ENCODE measurements around the gene MPDZ. TPM values are rescaled to one million over a fixed set of nuclear protein-coding genes. Genes with fewer than 3 reads are reported as not detected.

The MPDZ gene
- total RNA-seq, 1 donor, result 66.6 TPM

GRCh38 chr9:13264788-13265187 lies 14.7 kb downstream of the MPDZ start:
- H3K27ac ChIP-seq (ENCODE audit: low read depth, low read length), result no peak overlapping the region
- H3K4me1 ChIP-seq (ENCODE audit: insufficient read depth, low read length), result peaks cover 35% of the 10 kb centered on the region
- H3K4me2 ChIP-seq (ENCODE audit: insufficient read depth, low read length), result no peak overlapping the region
- no peak overlapping the region for H2AFZ ChIP-seq (ENCODE audit: low read length)
- no peak overlapping the region for H3K4me3 ChIP-seq (ENCODE audit: insufficient read depth, low read length)
- no peaks in the 10 kb centered on the region for H3K36me3 ChIP-seq (ENCODE audit: insufficient read depth, low read length)
- H4K20me1 ChIP-seq (ENCODE audit: insufficient read depth, low read length), result peaks cover 2% of the 10 kb centered on the region
- TF ChIP-seq, protein P1, sequence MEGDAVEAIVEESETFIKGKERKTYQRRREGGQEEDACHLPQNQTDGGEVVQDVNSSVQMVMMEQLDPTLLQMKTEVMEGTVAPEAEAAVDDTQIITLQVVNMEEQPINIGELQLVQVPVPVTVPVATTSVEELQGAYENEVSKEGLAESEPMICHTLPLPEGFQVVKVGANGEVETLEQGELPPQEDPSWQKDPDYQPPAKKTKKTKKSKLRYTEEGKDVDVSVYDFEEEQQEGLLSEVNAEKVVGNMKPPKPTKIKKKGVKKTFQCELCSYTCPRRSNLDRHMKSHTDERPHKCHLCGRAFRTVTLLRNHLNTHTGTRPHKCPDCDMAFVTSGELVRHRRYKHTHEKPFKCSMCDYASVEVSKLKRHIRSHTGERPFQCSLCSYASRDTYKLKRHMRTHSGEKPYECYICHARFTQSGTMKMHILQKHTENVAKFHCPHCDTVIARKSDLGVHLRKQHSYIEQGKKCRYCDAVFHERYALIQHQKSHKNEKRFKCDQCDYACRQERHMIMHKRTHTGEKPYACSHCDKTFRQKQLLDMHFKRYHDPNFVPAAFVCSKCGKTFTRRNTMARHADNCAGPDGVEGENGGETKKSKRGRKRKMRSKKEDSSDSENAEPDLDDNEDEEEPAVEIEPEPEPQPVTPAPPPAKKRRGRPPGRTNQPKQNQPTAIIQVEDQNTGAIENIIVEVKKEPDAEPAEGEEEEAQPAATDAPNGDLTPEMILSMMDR (IDR thresholded peaks at IDR 0.05; ENCODE audit: extremely low read depth, low read depth, low read length), result no peak
- peaks cover 62% of the 10 kb centered on the region for H3K79me2 ChIP-seq (ENCODE audit: insufficient read depth, low read length)
- no peaks in the 10 kb centered on the region for H3K9me3 ChIP-seq (ENCODE audit: low read depth, low read length)
- no peaks in the 10 kb centered on the region for H3K27me3 ChIP-seq (ENCODE audit: insufficient read depth, low read length)
- DNase-seq (ENCODE audit: insufficient read length, low spot score, missing footprints), result no peak

DNA sequence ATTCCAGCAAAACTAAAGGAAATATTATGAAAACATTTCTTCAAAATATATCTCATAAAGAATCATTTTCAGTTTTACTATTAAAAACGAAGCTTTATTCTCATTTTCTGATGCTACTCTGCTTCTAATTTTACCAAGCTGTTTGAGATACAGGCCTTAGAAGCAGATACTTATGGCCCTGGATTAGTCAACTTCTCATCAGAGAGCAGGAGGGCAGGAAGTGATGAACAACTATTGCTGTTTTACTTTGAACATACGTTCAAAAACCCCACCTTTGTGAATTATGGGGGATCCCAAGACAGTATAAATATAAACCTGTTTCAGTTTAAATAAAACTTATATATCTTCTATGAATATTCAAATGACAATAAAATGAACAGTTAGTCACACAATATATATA lies 16.0 kb downstream of the MPDZ start:
- Histone ChIP-seq H4K20me1 (ENCODE audit: insufficient read depth, low read length) (peaks cover under 1% of the 10 kb centered on the region), H3K36me3 (ENCODE audit: insufficient read depth, low read length) (no peaks in the 10 kb centered on the region), H3K27ac (ENCODE audit: low read depth, low read length) (no peak overlapping the region), H3K9me3 (ENCODE audit: low read depth, low read length) (no peaks in the 10 kb centered on the region), H3K4me1 (ENCODE audit: insufficient read depth, low read length) (peaks cover 35% of the 10 kb centered on the region), H3K27me3 (ENCODE audit: insufficient read depth, low read length) (no peaks in the 10 kb centered on the region), H2AFZ (ENCODE audit: low read length) (no peak overlapping the region), H3K79me2 (ENCODE audit: insufficient read depth, low read length) (peaks cover 62% of the 10 kb centered on the region), H3K4me3 (ENCODE audit: insufficient read depth, low read length) (no peak overlapping the region), H3K4me2 (ENCODE audit: insufficient read depth, low read length) (no peak overlapping the region)
- no peak for DNase-seq (ENCODE audit: insufficient read length, low spot score, missing footprints)
- TF ChIP-seq, protein P1 (IDR thresholded peaks at IDR 0.05; ENCODE audit: extremely low read depth, low read depth, low read length), result no peak

DNA sequence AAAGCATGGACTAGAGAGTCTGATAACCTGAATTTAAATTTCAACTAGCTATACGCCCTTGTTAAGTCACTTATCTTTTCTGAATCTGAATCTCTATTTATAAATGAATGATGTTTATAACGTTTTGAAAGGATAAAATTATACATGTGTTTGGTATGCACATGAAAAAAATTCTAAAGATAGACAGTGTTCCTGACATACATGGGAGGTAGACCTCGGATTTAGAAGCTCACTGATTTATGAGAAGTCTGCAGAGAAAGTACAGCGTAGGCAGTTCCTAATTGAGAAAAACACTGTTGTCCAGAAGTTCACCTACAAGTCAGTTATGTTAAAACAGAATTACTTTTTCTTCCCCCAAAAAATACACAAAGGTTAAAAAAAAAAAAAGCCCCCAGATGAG lies 26.6 kb downstream of the MPDZ start:
- H4K20me1 ChIP-seq (ENCODE audit: insufficient read depth, low read length), result peaks cover 10% of the 10 kb centered on the region
- no peak overlapping the region for H3K4me2 ChIP-seq (ENCODE audit: insufficient read depth, low read length)
- no peak overlapping the region for H3K4me3 ChIP-seq (ENCODE audit: insufficient read depth, low read length)
- TF ChIP-seq, protein P1 (IDR thresholded peaks at IDR 0.05; ENCODE audit: extremely low read depth, low read depth, low read length), result no peak
- no peak overlapping the region for H3K27ac ChIP-seq (ENCODE audit: low read depth, low read length)
- H3K36me3 ChIP-seq (ENCODE audit: insufficient read depth, low read length), result no peaks in the 10 kb centered on the region
- no peaks in the 10 kb centered on the region for H3K4me1 ChIP-seq (ENCODE audit: insufficient read depth, low read length)
- H2AFZ ChIP-seq (ENCODE audit: low read length), result no peak overlapping the region
- H3K79me2 ChIP-seq (ENCODE audit: insufficient read depth, low read length), result peaks cover 43% of the 10 kb centered on the region
- peak; percentile 11 for DNase-seq (ENCODE audit: insufficient read length, low spot score, missing footprints)
- no peaks in the 10 kb centered on the region for H3K9me3 ChIP-seq (ENCODE audit: low read depth, low read length)
- no peaks in the 10 kb centered on the region for H3K27me3 ChIP-seq (ENCODE audit: insufficient read depth, low read length)

- Histone ChIP-seq H3K4me1 (ENCODE audit: insufficient read depth, low read length) (no peaks in the 10 kb centered on the region), H3K4me3 (ENCODE audit: insufficient read depth, low read length) (no peak overlapping the region), H3K36me3 (ENCODE audit: insufficient read depth, low read length) (peaks cover 11% of the 10 kb centered on the region), H3K27me3 (ENCODE audit: insufficient read depth, low read length) (no peaks in the 10 kb centered on the region), H3K4me2 (ENCODE audit: insufficient read depth, low read length) (no peak overlapping the region), H4K20me1 (ENCODE audit: insufficient read depth, low read length) (no peaks in the 10 kb centered on the region), H3K9me3 (ENCODE audit: low read depth, low read length) (no peaks in the 10 kb centered on the region), H3K27ac (ENCODE audit: low read depth, low read length) (no peak overlapping the region), H3K79me2 (ENCODE audit: insufficient read depth, low read length) (no peaks in the 10 kb centered on the region), H2AFZ (ENCODE audit: low read length) (no peak overlapping the region)
- TF ChIP-seq, protein P1 (IDR thresholded peaks at IDR 0.05; ENCODE audit: extremely low read depth, low read depth, low read length), result no peak
- DNase-seq (ENCODE audit: insufficient read length, low spot score, missing footprints), result no peak
These were observed 35.3 kb downstream of the MPDZ start for GRCh38 chr9:13244181-13244580.
